GM10248 (cell line): Measurements from ENCODE around the gene NUB1.

Source experiments
- CTCF ChIA-PET: fragments of 300-600 bp; sonication (Branson Sonifier 250); formaldehyde crosslinking; extraction: SDS; loops from one replicate; lab custom pipeline; 2021; ENCODE audit warnings: antibody characterized with exemption; lab: Yijun Ruan, JAX
- POLR2A ChIA-PET: fragments of 350-650 bp; sonication (Branson Sonifier 250); formaldehyde crosslinking; extraction: SDS; loops from one replicate; lab custom pipeline; 2020; ENCODE audit warnings: antibody characterized with exemption; lab: Yijun Ruan, JAX
- DNase-seq: peaks from one replicate; pipeline ENCODE4 v3.0.0; 2012; ENCODE audit errors: extremely low spot score
- TF ChIP-seq, protein P1 (sequence below): IDR thresholded peaks from 2 replicates; pipeline ENCODE4 v1.5.1; 2012; ENCODE audit warnings: mild to moderate bottlenecking, low read depth; ENCODE audit errors: extremely low read depth, missing control alignments, control extremely low read depth

NUB1 gene

DNA sequence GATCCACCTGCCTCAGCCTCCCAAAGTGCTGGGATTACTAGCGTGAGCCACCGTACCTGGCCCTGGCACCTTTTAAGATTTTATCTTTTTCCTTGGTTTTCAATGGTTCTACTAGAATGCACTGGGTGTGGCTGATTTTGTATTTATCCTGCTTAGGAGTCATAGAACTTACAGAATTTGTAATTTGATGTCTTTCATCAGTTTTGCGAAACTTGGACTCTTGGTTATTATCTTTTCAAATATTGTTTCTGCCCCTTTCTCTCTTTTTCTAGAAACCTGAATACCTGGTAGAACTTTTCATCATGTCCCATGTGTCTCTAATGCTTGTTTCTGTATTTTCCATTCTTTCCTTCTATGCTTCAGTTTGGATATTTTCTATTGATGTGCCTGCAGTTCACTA is 2.8 kb upstream of the NUB1 start:
- DNase-seq: no peak
- POLR2A ChIA-PET: no interaction called here
- CTCF ChIA-PET: interaction anchor here (1.3 to 6.1 kb wide), 3 partner anchors 12 to 170 kb away, joined by 5 to 38 read pairs (median 6); no protein-coding TSS in a partner anchor
- TF ChIP-seq, protein P1, sequence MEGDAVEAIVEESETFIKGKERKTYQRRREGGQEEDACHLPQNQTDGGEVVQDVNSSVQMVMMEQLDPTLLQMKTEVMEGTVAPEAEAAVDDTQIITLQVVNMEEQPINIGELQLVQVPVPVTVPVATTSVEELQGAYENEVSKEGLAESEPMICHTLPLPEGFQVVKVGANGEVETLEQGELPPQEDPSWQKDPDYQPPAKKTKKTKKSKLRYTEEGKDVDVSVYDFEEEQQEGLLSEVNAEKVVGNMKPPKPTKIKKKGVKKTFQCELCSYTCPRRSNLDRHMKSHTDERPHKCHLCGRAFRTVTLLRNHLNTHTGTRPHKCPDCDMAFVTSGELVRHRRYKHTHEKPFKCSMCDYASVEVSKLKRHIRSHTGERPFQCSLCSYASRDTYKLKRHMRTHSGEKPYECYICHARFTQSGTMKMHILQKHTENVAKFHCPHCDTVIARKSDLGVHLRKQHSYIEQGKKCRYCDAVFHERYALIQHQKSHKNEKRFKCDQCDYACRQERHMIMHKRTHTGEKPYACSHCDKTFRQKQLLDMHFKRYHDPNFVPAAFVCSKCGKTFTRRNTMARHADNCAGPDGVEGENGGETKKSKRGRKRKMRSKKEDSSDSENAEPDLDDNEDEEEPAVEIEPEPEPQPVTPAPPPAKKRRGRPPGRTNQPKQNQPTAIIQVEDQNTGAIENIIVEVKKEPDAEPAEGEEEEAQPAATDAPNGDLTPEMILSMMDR: no peak

GRCh38 chr7:151339651-151340382 is 1.8 kb upstream of the NUB1 start:
- CTCF ChIA-PET: interaction anchor here (1.3 to 6.1 kb wide), 3 partner anchors 11 to 169 kb away, joined by 5 to 38 read pairs (median 6); no protein-coding TSS in a partner anchor
- DNase-seq: peak; percentile 65
- TF ChIP-seq, protein P1: no peak
- POLR2A ChIA-PET: no interaction called here

- TF ChIP-seq, protein P1: no peak
Measured at GRCh38 chr7:151340794-151341356, 737 bp upstream of the NUB1 start.

GRCh38 chr7:151342102-151342646 is 562 bp downstream of the NUB1 start:
- CTCF ChIA-PET: interaction anchor here (0.6 to 6.1 kb wide), 4 partner anchors 9 to 99 kb away, joined by 3 to 38 read pairs (median 18); no protein-coding TSS in a partner anchor
- peak; percentile 71 for DNase-seq
- POLR2A ChIA-PET: interaction anchor here (0.6 kb wide), 1 partner anchor 103 kb away, joined by 3 read pairs; no protein-coding TSS in a partner anchor
- TF ChIP-seq, protein P1: no peak

More at GRCh38 chr7:151340794-151341356, 737 bp upstream of the NUB1 start:
- POLR2A ChIA-PET: no interaction called here
- CTCF ChIA-PET: interaction anchor here (1.0 to 6.1 kb wide), 3 partner anchors 10 to 97 kb away, joined by 4 to 38 read pairs (median 31); no protein-coding TSS in a partner anchor
- DNase-seq: no peak

DNA sequence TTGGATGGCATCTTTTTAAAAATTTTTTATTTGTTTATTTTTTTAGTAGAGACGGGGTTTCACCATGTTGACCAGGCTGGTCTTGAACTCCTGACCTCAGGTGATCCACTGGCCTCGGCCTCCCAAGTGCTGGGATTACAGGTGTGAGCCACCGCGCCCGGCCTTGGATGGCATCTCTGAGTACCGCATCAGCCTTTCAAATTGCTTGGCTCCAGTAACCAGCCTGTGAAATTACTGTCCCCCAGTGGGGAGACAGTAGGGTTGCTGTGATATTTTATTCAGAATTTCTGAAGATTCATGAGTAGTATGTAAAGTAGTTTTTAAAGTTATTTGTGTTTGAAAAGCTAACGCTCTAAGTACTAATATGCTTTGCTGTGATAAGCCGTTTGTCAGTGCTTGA is 1.2 kb downstream of the NUB1 start:
- no peak for DNase-seq
- ChIA-PET POLR2A (no interaction called here), CTCF (interaction anchor here (1.0 to 6.1 kb wide), 4 partner anchors 8 to 98 kb away, joined by 3 to 38 read pairs (median 18); no protein-coding TSS in a partner anchor)
- TF ChIP-seq, protein P1: no peak

DNA sequence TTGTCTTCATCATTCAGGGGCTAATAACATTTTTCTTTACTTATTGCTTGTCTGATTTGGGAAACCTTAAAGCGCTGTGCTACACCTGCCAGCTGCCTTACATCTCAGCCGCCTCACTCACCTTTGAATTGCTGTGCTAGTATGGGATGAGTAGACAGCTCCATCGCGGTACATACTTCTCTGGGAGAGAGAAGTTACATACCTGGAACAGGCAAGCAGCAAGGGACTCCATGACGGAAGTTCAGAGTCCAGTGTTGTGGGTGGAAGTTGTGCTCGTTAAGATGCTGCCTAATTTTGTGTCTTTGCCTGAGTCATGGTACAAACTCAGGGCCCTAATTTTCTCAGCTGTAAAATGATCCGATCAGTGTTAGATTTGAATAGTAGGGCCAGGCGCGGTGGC is 1.9 kb downstream of the NUB1 start:
- ChIA-PET CTCF (interaction anchor here (1.0 to 5.0 kb wide), 3 partner anchors 9 to 99 kb away, joined by 3 to 31 read pairs (median 6); no protein-coding TSS in a partner anchor), POLR2A (no interaction called here)
- no peak for DNase-seq
- TF ChIP-seq, protein P1: no peak
